GM06990 (cell line): ENCODE measurements around the gene UBE2D2.
"Not testable (repeated sequence)": the region's sequence is repeated elsewhere in the genome, so short reads cannot be mapped to it uniquely, and the experiment has no call there.

Experiments used
- DNase-seq: peaks from one replicate; pipeline ENCODE4 v3.0.0-alpha.2; 2011; ENCODE audit not compliant: insufficient read length; ENCODE audit errors: extremely low read depth
- H3K27me3 ChIP-seq: replicated peaks from 2 replicates; pipeline ENCODE4 v1.6.0; 2011; ENCODE audit warnings: low read length; ENCODE audit not compliant: control insufficient read depth, insufficient read depth
- H3K36me3 ChIP-seq: 2 replicates; pipeline ENCODE4 v1.5.1; 2011; ENCODE audit warnings: low read length; ENCODE audit not compliant: control insufficient read depth, insufficient read depth
- H3K4me3 ChIP-seq: replicated peaks from 2 replicates; pipeline ENCODE4 v1.5.1; 2011; ENCODE audit warnings: low read depth, mild to moderate bottlenecking, control low read depth, low read length
- TF ChIP-seq, protein P1 (sequence below): IDR thresholded peaks from 2 replicates; pipeline ENCODE4 v1.5.1; 2011; ENCODE audit warnings: low read length, control low read depth, mild to moderate bottlenecking, inconsistent platforms; ENCODE audit not compliant: insufficient read depth, poor library complexity, severe bottlenecking

The UBE2D2 gene

DNA sequence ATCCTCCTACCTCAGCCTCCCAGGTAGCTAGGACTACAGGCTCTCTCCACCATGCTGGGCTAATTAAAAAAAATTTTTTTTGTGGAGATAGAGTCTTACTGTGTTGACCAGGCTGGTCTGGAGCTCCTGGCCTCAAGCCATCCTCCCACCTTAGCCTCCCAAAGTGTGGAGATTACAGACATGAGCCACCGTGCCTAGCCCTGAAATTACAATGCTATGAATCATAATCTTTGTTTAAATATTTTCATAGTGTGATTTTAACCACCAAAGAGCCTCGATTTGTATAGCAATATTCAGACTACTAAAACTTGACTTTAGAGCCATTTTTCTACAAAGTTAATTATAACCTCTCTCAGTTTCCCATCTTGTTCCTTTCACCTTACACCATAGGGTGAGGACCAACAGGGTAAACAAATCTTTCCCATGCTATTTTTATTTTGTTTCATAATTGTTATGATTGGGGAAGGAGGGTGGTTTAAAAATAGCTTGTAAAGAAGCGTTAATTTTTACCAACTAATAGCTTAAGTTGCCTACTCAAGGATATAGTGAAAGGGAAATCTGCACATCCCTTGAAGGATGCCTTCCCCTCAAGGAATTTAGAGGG, 32.7 kb downstream of the UBE2D2 start:
- H3K27me3 ChIP-seq = no peaks in the 10 kb centered on the region
- no peaks in the 10 kb centered on the region; the same call in 1 of the 2 replicates for H3K36me3 ChIP-seq
- TF ChIP-seq, protein P1, sequence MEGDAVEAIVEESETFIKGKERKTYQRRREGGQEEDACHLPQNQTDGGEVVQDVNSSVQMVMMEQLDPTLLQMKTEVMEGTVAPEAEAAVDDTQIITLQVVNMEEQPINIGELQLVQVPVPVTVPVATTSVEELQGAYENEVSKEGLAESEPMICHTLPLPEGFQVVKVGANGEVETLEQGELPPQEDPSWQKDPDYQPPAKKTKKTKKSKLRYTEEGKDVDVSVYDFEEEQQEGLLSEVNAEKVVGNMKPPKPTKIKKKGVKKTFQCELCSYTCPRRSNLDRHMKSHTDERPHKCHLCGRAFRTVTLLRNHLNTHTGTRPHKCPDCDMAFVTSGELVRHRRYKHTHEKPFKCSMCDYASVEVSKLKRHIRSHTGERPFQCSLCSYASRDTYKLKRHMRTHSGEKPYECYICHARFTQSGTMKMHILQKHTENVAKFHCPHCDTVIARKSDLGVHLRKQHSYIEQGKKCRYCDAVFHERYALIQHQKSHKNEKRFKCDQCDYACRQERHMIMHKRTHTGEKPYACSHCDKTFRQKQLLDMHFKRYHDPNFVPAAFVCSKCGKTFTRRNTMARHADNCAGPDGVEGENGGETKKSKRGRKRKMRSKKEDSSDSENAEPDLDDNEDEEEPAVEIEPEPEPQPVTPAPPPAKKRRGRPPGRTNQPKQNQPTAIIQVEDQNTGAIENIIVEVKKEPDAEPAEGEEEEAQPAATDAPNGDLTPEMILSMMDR = no peak
- H3K4me3 ChIP-seq = no peak overlapping the region
- no peak for DNase-seq

DNA sequence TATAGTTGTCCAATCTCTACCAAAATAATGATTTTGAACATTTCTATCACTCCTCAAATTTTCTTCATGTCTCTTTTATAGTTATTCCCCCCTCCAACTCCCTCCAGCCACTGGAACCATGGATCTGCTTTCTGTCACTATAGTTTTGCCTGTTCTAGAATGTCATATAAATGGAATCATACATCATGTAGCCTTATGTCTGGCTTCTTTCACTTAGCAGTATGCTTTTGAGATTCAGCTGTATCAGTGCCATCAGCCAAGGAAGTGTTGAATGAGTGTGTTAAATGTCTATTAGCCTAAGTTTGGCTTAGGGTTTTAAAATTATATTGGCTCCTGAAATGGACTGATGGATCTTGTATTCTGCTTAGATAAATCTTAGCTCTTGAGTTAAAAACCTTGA, 36.0 kb downstream of the UBE2D2 start:
- DNase-seq = no peak
- no peaks in the 10 kb centered on the region for H3K27me3 ChIP-seq
- no peak overlapping the region for H3K4me3 ChIP-seq
- peaks cover 1% of the 10 kb centered on the region; the same call in 1 of the 2 replicates for H3K36me3 ChIP-seq
- TF ChIP-seq, protein P1 = no peak

DNA sequence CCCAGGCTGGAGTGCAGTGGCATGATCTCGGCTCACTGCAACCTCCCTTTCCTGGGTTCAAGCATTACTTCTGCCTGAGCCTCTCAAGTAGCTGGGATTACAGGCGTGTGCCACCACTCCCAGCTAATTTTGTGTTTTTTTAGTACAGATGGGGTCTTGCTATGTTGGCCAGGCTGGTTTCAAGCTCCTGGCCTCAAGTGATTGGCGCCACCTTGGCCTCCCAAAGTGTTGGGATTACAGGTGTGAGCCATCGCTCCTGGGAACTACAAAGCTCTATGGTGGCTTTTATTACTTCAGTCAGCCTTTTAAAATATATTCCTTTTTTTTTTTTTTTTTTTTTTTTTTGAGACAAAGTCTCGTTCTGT, 37.4 kb downstream of the UBE2D2 start:
- DNase-seq, H3K4me3 ChIP-seq, H3K36me3 ChIP-seq, H3K27me3 ChIP-seq: not testable (repeated sequence)

DNA sequence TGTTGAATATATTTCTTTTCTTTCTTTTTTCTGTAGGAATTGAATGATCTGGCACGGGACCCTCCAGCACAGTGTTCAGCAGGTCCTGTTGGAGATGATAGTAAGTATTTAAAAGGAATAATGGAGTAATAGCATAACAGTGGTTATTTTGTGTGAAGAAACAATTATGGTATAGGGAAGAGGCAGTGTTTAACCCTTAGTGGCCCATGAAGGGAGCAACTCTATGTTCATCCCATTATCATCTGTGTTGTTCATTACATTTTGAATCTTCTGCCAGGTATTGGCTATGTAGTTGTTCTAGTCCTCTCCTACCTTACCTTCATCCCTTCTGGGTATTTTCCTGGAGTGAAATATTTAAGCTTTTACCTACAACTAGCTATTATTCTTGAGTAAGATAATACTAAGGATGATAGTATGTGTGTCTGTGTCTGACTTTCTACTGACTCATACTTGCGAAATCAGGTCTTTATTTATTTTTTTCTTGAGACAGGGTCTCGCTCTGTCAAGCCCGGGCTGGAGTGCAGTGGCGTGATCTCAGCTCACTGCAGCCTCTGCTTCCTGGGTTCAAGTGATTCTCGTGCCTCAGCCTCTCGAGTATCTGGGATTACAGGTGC, 39.3 kb downstream of the UBE2D2 start:
- TF ChIP-seq, protein P1 = no peak
- H3K27me3 ChIP-seq = no peaks in the 10 kb centered on the region
- H3K36me3 ChIP-seq = peaks cover 3% of the 10 kb centered on the region
- DNase-seq = no peak
- H3K4me3 ChIP-seq = no peak overlapping the region

DNA sequence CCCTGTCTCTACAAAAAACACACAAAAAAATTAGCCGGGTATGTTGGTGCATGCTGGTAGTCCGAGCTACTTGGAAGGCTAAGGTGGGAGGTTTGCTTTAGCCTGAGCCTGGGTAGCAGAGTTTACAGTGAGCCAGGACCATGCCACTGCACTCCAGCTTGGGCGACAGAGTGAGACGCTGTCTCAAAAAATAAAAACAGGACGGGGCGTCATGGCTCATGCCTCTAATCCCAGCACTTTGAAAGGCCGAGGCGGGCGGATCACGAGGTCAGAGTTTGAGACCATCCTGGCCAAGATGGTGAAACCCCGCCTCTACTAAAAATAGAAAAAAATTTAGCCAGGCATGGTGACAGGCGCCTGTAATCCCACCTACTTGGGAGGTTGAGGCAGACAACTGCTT, 40.3 kb downstream of the UBE2D2 start:
- H3K4me3 ChIP-seq = no peak overlapping the region
- DNase-seq = no peak
- no peaks in the 10 kb centered on the region for H3K27me3 ChIP-seq
- TF ChIP-seq, protein P1 = no peak
- H3K36me3 ChIP-seq = peaks cover 3% of the 10 kb centered on the region

DNA sequence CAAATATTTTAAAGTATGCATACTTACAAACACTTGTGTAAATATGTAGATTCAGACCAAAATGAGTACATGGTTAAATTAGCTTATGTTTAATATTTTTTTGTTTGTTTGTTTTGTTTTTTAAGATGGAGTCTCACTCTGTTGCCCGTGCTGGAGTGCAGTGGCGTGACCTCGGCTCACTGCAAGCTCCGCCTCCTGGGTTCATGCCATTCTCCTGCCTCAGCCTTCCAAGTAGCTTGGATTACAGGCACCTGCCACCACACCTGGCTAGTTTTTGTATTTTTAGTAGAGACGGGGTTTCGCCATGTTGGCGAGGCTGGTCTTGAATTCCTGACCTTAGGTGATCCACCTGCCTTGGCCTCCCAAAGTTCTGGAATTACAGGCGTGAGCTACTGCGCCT, 40.8 kb downstream of the UBE2D2 start:
- H3K27me3 ChIP-seq, H3K4me3 ChIP-seq, H3K36me3 ChIP-seq, DNase-seq: not testable (repeated sequence)

DNA sequence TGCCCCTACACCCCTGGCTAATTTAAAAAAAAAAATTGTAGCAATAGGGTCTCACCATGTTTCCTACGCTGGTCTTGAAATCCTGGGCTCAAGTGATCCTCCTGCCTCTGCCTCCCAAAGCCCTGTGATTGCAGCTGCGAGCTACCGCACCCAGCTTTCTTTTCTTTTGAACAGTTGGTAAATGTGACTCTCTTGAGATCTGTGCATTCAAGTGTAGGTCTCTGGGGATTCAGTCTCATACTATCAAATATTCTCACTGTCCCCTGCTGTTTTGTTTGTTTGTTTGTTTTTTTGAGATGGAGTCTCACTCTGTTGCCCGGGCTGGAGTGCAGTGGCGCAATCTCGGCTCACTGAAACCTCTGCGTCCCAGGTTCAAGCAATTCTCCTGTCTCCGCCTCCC, 44.7 kb downstream of the UBE2D2 start:
- Histone ChIP-seq H3K27me3 (no peaks in the 10 kb centered on the region), H3K36me3 (peaks cover 2% of the 10 kb centered on the region), H3K4me3 (no peak overlapping the region)
- TF ChIP-seq, protein P1 = no peak
- peak; percentile 24 for DNase-seq
